ACC112 (cell line): Measurements from ENCODE around the gene CNNM4.
A peak's percentile ranks its signal among the peaks of the same experiment; 100 is the strongest.

Experiments
- H2AFZ ChIP-seq: fragments of 200-600 bp; sonication (generic); one replicate; pipeline ENCODE4 v1.6.0; 2017; ENCODE audit warnings: antibody characterized with exemption, low read length; ENCODE audit not compliant: unreplicated experiment
- H3K27ac ChIP-seq: fragments of 200-600 bp; sonication (generic); 2 replicates; pipeline ENCODE4 v1.5.1; 2014; ENCODE audit warnings: low read depth, mild to moderate bottlenecking, antibody characterized with exemption, low read length, moderate library complexity
- H3K27me3 ChIP-seq: fragments of 200-600 bp; sonication (generic); 2 replicates; pipeline ENCODE4 v1.6.1; 2014; ENCODE audit warnings: mild to moderate bottlenecking, antibody characterized with exemption, low read length, moderate library complexity, mixed read lengths; ENCODE audit not compliant: insufficient read depth
- H3K36me3 ChIP-seq: fragments of 200-600 bp; sonication (generic); 2 replicates; pipeline ENCODE4 v1.6.1; 2016; ENCODE audit warnings: mild to moderate bottlenecking, antibody characterized with exemption, low read length, moderate library complexity, mixed read lengths; ENCODE audit not compliant: insufficient read depth
- H3K4me1 ChIP-seq: fragments of 200-600 bp; sonication (generic); one replicate; pipeline ENCODE4 v1.6.1; 2016; ENCODE audit warnings: low read length, mixed read lengths; ENCODE audit not compliant: insufficient read depth, unreplicated experiment, control insufficient read depth
- H3K4me3 ChIP-seq: fragments of 200-600 bp; sonication (generic); 2 replicates; pipeline ENCODE4 v1.5.1; 2014; ENCODE audit warnings: mild to moderate bottlenecking, low read depth, low read length
- H3K79me2 ChIP-seq: fragments of 200-600 bp; sonication (generic); one replicate; pipeline ENCODE4 v1.6.0; 2016; ENCODE audit warnings: low read length; ENCODE audit not compliant: control insufficient read depth, unreplicated experiment, insufficient read depth

CNNM4 gene

GRCh38 chr2:96760036-96760985 is at the start of gene CNNM4:
Gene CNNM4, plus strand, starts transcription at chr2:96760902. Its CDS starts 98 bp downstream, at chr2:96761000.
- H3K27ac ChIP-seq, result no peak within 1 kb of the TSS
- no peaks in the 10 kb centered on the region for H3K27me3 ChIP-seq
- no peaks in the 10 kb centered on the region for H3K36me3 ChIP-seq
- H3K79me2 ChIP-seq, result peaks cover 6% of the 10 kb centered on the region
- peak within 1 kb of the TSS; percentile 99 for H2AFZ ChIP-seq
- H3K4me1 ChIP-seq, result peaks cover 33% of the 10 kb centered on the region
- peak within 1 kb of the TSS; percentile 95 for H3K4me3 ChIP-seq

- H3K36me3 ChIP-seq, result peaks cover 29% of the 10 kb centered on the region
- H3K79me2 ChIP-seq, result no peaks in the 10 kb centered on the region
- H3K4me3 ChIP-seq, result no peak overlapping the region
- no peaks in the 10 kb centered on the region for H3K4me1 ChIP-seq
- H2AFZ ChIP-seq, result no peak overlapping the region
- H3K27me3 ChIP-seq, result no peaks in the 10 kb centered on the region
- no peak overlapping the region for H3K27ac ChIP-seq
These were observed 49.7 kb upstream of the CNNM4 start for GRCh38 chr2:96710985-96711384.

DNA sequence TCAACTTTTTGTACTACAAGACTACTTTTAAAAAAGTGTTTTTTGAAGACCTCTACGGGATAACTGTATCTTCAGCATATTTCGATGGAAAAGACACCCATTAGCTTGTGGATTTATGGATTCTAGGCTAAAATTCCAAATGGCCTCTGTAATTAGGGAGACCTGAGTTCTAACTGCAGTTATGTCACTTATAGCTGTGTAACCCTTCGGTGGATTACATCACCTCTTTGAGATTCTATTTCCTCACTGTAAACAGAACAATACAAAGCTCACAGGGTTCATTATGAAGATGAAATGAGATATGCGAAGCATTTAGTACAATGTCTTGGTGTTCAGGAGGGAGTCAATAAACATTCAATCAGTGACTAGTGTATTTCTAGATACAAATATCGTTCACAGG is 45.0 kb upstream of the CNNM4 start:
- no peak overlapping the region for H2AFZ ChIP-seq
- no peaks in the 10 kb centered on the region for H3K27me3 ChIP-seq
- no peaks in the 10 kb centered on the region for H3K4me1 ChIP-seq
- H3K79me2 ChIP-seq, result no peaks in the 10 kb centered on the region
- H3K4me3 ChIP-seq, result no peak overlapping the region
- H3K27ac ChIP-seq, result no peak overlapping the region
- H3K36me3 ChIP-seq, result peaks cover 12% of the 10 kb centered on the region

DNA sequence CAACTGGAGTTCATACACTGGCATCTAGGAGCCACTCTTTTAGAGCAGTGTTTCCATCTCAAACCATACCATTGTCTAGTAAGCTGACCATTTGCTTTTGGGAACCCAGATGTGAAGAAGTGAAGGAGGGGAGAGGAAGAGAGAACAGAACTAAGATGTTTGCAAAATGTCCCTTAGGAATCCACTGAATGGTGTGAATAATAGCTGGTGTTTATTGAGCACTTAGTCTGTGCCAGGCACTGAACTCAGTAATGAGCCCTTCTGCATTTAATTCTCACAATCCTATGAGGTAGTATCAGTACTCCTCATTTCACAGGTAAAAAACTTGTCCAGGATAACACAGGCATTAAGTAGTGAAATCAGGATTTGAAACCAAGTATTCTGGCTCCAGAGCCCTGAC is 44.3 kb upstream of the CNNM4 start:
- Histone ChIP-seq H3K4me1 (no peaks in the 10 kb centered on the region), H3K4me3 (no peak overlapping the region), H3K27ac (no peak overlapping the region), H3K36me3 (peaks cover 5% of the 10 kb centered on the region; the same call in 1 of the 2 replicates), H3K27me3 (no peaks in the 10 kb centered on the region), H3K79me2 (no peaks in the 10 kb centered on the region), H2AFZ (no peak overlapping the region)

- Histone ChIP-seq H3K27me3 (no peaks in the 10 kb centered on the region), H3K4me3 (no peak overlapping the region), H3K36me3 (peaks cover 14% of the 10 kb centered on the region), H3K79me2 (no peaks in the 10 kb centered on the region), H3K27ac (no peak overlapping the region), H3K4me1 (peaks cover 8% of the 10 kb centered on the region), H2AFZ (no peak overlapping the region)
These were observed 34.6 kb upstream of the CNNM4 start for GRCh38 chr2:96726131-96726530.

GRCh38 chr2:96727431-96727830 is 33.3 kb upstream of the CNNM4 start:
- Histone ChIP-seq H2AFZ (no peak overlapping the region), H3K27me3 (no peaks in the 10 kb centered on the region), H3K4me1 (peaks cover 8% of the 10 kb centered on the region), H3K4me3 (no peak overlapping the region), H3K79me2 (no peaks in the 10 kb centered on the region), H3K36me3 (peaks cover 16% of the 10 kb centered on the region), H3K27ac (no peak overlapping the region)

DNA sequence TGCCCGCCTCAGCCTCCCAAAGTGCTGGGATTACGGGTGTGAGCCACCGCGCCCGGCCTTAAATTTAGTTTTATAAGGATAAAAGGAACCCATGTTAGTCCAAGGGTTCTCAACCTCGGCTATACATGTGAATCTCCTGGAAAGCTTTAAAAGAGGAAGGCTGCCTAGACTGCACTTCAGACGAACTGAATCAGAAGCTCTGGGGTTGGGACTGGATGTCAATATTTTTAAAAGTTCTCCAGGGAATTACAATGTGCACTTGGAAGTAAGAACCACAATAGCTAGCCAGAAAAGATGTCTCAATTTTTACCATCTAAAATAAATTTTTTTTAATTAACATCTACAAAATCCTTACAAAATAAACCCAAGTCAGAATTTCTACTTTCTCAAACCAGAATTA is 31.0 kb upstream of the CNNM4 start:
- Histone ChIP-seq H3K27ac (peak overlapping the region; percentile 7; the same call in 1 of the 2 replicates), H3K4me1 (peaks cover 8% of the 10 kb centered on the region), H3K79me2 (no peaks in the 10 kb centered on the region), H3K36me3 (peaks cover 26% of the 10 kb centered on the region), H2AFZ (no peak overlapping the region), H3K27me3 (no peaks in the 10 kb centered on the region), H3K4me3 (no peak overlapping the region)

DNA sequence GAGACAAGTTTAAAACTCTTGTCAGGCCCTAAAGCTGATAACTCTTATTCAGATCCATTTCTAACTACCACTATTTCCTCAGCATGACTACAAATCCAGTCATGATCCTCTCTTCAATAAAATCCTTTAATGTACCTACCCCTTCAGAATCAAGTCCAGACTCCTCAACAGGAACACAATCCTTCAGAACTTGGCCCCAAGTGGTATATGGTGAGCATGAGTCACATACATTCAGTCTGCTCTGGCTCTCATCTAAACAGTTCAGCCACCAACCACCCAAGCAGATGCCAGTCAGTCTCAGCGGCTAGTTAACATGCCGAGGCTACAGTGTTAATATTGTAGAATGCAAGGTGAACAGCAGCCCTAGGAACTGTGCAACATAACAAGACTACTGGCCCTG is 30.5 kb upstream of the CNNM4 start:
- H3K4me1 ChIP-seq, result peaks cover 8% of the 10 kb centered on the region
- peak overlapping the region; percentile 7; the same call in 1 of the 2 replicates for H3K27ac ChIP-seq
- H3K4me3 ChIP-seq, result no peak overlapping the region
- H2AFZ ChIP-seq, result no peak overlapping the region
- H3K79me2 ChIP-seq, result no peaks in the 10 kb centered on the region
- peaks cover 26% of the 10 kb centered on the region for H3K36me3 ChIP-seq
- H3K27me3 ChIP-seq, result no peaks in the 10 kb centered on the region

DNA sequence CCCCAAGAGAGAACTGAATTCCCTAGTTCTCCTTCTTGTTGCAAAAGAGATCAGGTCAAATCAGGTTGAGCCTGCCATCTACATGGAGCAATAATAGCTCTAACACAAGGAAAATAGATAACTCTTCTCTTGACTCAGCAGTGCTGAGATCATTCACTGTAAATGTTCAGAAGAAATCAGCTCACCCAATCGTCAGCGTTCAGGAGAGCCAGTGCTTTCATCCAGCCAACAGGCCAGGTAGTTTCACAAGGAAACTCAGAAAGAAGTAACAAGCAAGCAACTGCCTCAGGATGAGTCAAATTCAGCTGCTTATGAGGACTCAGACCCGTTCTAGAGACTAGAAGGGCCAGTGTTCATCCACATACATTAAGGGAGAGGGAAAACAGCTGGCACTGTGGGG is 26.8 kb upstream of the CNNM4 start:
- Histone ChIP-seq H3K36me3 (peaks cover 15% of the 10 kb centered on the region), H2AFZ (no peak overlapping the region), H3K4me1 (peaks cover 15% of the 10 kb centered on the region), H3K4me3 (no peak overlapping the region), H3K27me3 (no peaks in the 10 kb centered on the region), H3K79me2 (peaks cover 20% of the 10 kb centered on the region), H3K27ac (no peak overlapping the region)

GRCh38 chr2:96734880-96735583 is 25.7 kb upstream of the CNNM4 start:
- Histone ChIP-seq H3K79me2 (peaks cover 29% of the 10 kb centered on the region), H3K4me3 (no peak overlapping the region), H3K27me3 (no peaks in the 10 kb centered on the region), H3K36me3 (peaks cover 15% of the 10 kb centered on the region), H3K27ac (no peak overlapping the region), H3K4me1 (peaks cover 14% of the 10 kb centered on the region), H2AFZ (no peak overlapping the region)
